Thymus (tissue), 14 donors: Measurements from ENCODE around the gene PCDHA6. TPM values are rescaled to one million over a fixed set of nuclear protein-coding genes. Genes with fewer than 3 reads are reported as not detected.
"Not testable (repeated sequence)": the region's sequence is repeated elsewhere in the genome, so short reads cannot be mapped to it uniquely, and the experiment has no call there.

Experiments
- DNase-seq, 9 donors: peaks; one replicate each; pipeline ENCODE4 v3.0.0-alpha.2; 2013; ENCODE audit warnings: low spot score in 9 of 9, low read depth in 6 of 9, missing footprints in 1 of 9
- H3K27ac ChIP-seq, 2 donors: one replicate each; pipeline ENCODE4 v1.5.1; 2013; ENCODE audit warnings: control low read depth in 1 of 2, low read depth in 1 of 2, low read length in 1 of 2, mild to moderate bottlenecking in 1 of 2, moderate library complexity in 1 of 2
- H3K27me3 ChIP-seq, 2 donors: one replicate each; pipeline ENCODE4 v1.5.1; 2013; ENCODE audit warnings: low read length in 1 of 2; ENCODE audit not compliant: control insufficient read depth in 2 of 2, insufficient read depth in 1 of 2
- H3K36me3 ChIP-seq, 2 donors: one replicate each; pipeline ENCODE4 v1.5.1; 2013; ENCODE audit warnings: low read length in 1 of 2, mild to moderate bottlenecking in 1 of 2, moderate library complexity in 1 of 2; ENCODE audit not compliant: control insufficient read depth in 2 of 2, insufficient read depth in 2 of 2
- H3K4me1 ChIP-seq, 2 donors: one replicate each; pipeline ENCODE4 v1.5.1; 2013; ENCODE audit warnings: low read length in 2 of 2; ENCODE audit not compliant: control insufficient read depth in 2 of 2, insufficient read depth in 2 of 2
- H3K4me3 ChIP-seq, 2 donors: one replicate each; pipeline ENCODE4 v1.5.1; 2013; ENCODE audit warnings: low read length in 2 of 2, control low read depth in 1 of 2, mild to moderate bottlenecking in 1 of 2
- H3K9me3 ChIP-seq, 2 donors: one replicate each; pipeline ENCODE4 v1.5.1; 2013; ENCODE audit warnings: low read length in 1 of 2, mild to moderate bottlenecking in 1 of 2; ENCODE audit not compliant: control insufficient read depth in 2 of 2, insufficient read depth in 1 of 2
- WGBS: extraction: QIAGEN DNeasy Blood & Tissue Kit; methylation state at CpG from one replicate; pipeline ENCODE4 v1.1.7; 2013; 5-methylcytosine and 5-hydroxymethylcytosine counted together
- long read RNA-seq, 10 donors: transcript quantifications; one replicate each; lab custom pipeline, GENCODE V29; 2026
- polyA plus RNA-seq: library from polyadenylated mRNA; stranded (reverse); fragments of 200-250 nt; gene quantifications from one replicate; pipeline ENCODE4 v1.2.3, GENCODE V29; 2013
- total RNA-seq: library from RNA; stranded (reverse); fragments of 120-200 nt; gene quantifications from one replicate; pipeline ENCODE4 v1.2.4, GENCODE V29; 2013
- donor health status: healthy.

The PCDHA6 gene, protein sequence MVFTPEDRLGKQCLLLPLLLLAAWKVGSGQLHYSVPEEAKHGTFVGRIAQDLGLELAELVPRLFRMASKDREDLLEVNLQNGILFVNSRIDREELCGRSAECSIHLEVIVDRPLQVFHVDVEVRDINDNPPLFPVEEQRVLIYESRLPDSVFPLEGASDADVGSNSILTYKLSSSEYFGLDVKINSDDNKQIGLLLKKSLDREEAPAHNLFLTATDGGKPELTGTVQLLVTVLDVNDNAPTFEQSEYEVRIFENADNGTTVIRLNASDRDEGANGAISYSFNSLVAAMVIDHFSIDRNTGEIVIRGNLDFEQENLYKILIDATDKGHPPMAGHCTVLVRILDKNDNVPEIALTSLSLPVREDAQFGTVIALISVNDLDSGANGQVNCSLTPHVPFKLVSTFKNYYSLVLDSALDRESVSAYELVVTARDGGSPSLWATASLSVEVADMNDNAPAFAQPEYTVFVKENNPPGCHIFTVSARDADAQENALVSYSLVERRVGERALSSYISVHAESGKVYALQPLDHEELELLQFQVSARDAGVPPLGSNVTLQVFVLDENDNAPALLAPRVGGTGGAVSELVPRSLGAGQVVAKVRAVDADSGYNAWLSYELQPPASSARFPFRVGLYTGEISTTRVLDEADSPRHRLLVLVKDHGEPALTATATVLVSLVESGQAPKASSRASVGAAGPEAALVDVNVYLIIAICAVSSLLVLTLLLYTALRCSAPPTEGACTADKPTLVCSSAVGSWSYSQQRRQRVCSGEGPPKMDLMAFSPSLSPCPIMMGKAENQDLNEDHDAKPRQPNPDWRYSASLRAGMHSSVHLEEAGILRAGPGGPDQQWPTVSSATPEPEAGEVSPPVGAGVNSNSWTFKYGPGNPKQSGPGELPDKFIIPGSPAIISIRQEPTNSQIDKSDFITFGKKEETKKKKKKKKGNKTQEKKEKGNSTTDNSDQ
- total RNA-seq (0.05 TPM), polyA plus RNA-seq (0.05 TPM)
- long read RNA-seq, donor 1: 0 reads
- long read RNA-seq, donor 2: 0 reads
- long read RNA-seq, donor 3: 0 reads
- long read RNA-seq, donor 4: 0 reads
- long read RNA-seq, donor 5: 0 reads
- long read RNA-seq, donor 6: 0 reads
- long read RNA-seq, donor 7: 0 reads
- long read RNA-seq, donor 8, partial matches to known transcripts: 0 of 1 reads
- long read RNA-seq, donor 8, other reads (novel, unspliced or antisense): 0 of 1 reads
- long read RNA-seq, donor 9: 0 reads
- long read RNA-seq, donor 10: 0 reads

GRCh38 chr5:140827704-140828361 lies at the start of gene PCDHA6:
PCDHA6 (plus strand) TSS chr5:140827960; CDS start chr5:140828092, 132 bp downstream.
- no peaks in the 10 kb centered on the region for H3K36me3 ChIP-seq
- H3K4me3 ChIP-seq: no peak within 1 kb of the TSS
- DNase-seq: no peak
- no peaks in the 10 kb centered on the region for H3K4me1 ChIP-seq
- H3K9me3 ChIP-seq: peaks cover 9 to 18% of the 10 kb centered on the region in 2 donors
- H3K27me3 ChIP-seq: peaks cover 0 to 7% of the 10 kb centered on the region in 2 donors
- 25% methylated on average over 27 of the region's 27 CpGs for WGBS
- H3K27ac ChIP-seq: no peak within 1 kb of the TSS

DNA sequence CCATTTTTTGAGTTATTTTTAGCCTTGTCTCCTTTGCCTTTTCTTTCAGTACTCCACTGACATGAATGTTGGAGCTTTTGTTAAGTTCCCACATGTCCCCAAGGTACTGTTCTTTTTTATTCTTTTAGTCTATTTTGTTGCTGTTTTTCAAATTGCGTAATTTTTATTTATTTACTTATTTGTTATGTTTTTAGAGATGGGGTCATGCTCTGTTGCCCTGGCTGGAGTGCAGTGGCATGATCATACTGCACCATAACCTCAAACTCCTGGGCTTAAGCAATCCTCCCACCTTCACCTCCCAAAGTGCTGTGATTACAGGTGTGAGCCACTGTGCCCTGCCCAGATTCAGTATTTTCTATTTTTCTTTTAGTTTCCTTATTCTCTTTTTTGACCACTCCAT lies 47.2 kb upstream of the PCDHA6 start:
- Histone ChIP-seq H3K36me3 (no peaks in the 10 kb centered on the region), H3K4me1 (no peaks in the 10 kb centered on the region), H3K4me3 (no peak overlapping the region), H3K9me3 (peaks cover 3 to 22% of the 10 kb centered on the region in 2 donors), H3K27ac (no peak overlapping the region), H3K27me3 (no peaks in the 10 kb centered on the region)
- DNase-seq: no peak
- 98% methylated on average over 1 of the region's 1 CpG for WGBS

DNA sequence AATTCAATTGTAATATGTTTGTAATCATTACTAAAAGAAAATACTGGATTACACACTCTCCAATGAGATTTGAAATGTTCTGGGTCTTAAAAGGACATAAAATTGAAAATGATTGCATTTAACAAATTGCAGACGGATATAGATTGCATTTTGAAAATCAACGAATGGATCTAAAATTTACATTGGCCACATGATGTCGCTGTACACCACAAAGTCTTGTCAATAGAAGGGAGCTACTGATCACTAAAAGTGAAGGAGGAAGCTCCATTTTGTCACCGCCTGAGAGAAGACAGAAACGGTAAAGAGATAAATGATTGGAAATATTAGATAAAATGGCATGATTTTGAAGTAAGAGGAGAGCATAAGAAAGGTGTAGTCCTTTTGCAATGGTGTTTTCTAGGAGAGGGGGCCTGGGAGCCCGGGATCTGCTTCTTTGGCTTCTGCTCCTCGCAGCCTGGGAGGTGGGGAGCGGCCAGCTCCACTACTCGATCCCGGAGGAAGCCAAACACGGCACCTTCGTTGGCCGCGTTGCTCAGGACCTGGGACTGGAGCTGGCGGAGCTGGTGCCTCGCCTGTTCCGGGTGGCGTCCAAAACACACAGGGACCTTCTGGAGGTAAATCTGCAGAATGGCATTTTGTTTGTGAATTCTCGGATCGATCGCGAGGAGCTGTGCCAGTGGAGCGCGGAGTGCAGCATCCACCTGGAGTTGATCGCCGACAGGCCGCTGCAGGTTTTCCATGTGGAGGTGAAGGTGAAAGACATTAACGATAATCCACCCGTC lies 41.7 kb upstream of the PCDHA6 start, which contains the start of gene PCDHA1:
PCDHA1 (plus strand) TSS at position 236 of the 782 bp plus-strand sequence.
- no peaks in the 10 kb centered on the region for H3K4me1 ChIP-seq
- no peaks in the 10 kb centered on the region for H3K36me3 ChIP-seq
- H3K27me3 ChIP-seq: peaks cover 0 to 13% of the 10 kb centered on the region in 2 donors
- H3K27ac ChIP-seq: no peak within 1 kb of the TSS
- H3K9me3 ChIP-seq: peaks cover 8 to 37% of the 10 kb centered on the region in 2 donors
- WGBS: 29% methylated on average over 29 of the region's 29 CpGs
- no peak for DNase-seq
- H3K4me3 ChIP-seq: no peak within 1 kb of the TSS

- Histone ChIP-seq H3K9me3 (peaks cover 8 to 34% of the 10 kb centered on the region in 2 donors), H3K27me3 (peaks cover 0 to 13% of the 10 kb centered on the region in 2 donors)
- not testable (repeated sequence) for H3K4me1 ChIP-seq, DNase-seq, H3K27ac ChIP-seq, H3K4me3 ChIP-seq, H3K36me3 ChIP-seq
- WGBS: 60% methylated on average over 44 of the region's 44 CpGs
Measured at GRCh38 chr5:140787422-140787821, 40.3 kb upstream of the PCDHA6 start.

DNA sequence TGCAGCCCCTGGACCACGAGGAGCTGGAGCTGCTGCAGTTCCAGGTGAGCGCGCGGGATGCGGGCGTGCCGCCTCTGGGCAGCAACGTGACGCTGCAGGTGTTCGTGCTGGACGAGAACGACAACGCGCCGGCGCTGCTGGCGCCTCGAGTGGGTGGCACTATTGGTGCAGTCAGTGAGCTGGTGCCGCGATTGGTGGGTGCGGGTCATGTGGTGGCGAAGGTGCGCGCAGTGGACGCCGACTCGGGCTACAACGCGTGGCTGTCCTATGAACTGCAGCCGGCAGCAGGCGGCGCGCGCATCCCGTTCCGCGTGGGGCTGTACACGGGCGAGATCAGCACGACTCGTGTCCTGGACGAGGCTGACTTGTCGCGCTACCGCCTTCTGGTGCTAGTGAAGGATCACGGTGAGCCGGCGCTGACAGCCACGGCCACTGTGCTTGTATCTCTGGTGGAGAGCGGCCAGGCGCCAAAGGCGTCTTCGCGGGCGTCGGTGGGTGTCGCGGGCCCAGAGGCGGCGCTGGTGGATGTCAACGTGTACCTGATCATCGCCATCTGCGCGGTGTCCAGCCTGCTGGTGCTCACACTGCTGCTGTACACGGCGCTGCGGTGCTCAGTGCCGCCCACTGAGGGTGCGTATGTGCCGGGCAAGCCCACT lies 39.8 kb upstream of the PCDHA6 start:
- H3K36me3 ChIP-seq, H3K27ac ChIP-seq, DNase-seq, H3K4me1 ChIP-seq, H3K4me3 ChIP-seq: not testable (repeated sequence)
- Histone ChIP-seq H3K27me3 (peaks cover 0 to 13% of the 10 kb centered on the region in 2 donors), H3K9me3 (peaks cover 8 to 28% of the 10 kb centered on the region in 2 donors)
- WGBS: 57% methylated on average over 70 of the region's 70 CpGs

- no peak for DNase-seq
- H3K27ac ChIP-seq: no peak overlapping the region
- no peaks in the 10 kb centered on the region for H3K4me1 ChIP-seq
- H3K4me3 ChIP-seq: no peak overlapping the region
- H3K9me3 ChIP-seq: peaks cover 11 to 30% of the 10 kb centered on the region in 2 donors
- H3K36me3 ChIP-seq: no peaks in the 10 kb centered on the region
- WGBS: 44% methylated on average over 2 of the region's 2 CpGs
- H3K27me3 ChIP-seq: peaks cover 0 to 18% of the 10 kb centered on the region in 2 donors
Measured at GRCh38 chr5:140791089-140791488, 36.7 kb upstream of the PCDHA6 start.

DNA sequence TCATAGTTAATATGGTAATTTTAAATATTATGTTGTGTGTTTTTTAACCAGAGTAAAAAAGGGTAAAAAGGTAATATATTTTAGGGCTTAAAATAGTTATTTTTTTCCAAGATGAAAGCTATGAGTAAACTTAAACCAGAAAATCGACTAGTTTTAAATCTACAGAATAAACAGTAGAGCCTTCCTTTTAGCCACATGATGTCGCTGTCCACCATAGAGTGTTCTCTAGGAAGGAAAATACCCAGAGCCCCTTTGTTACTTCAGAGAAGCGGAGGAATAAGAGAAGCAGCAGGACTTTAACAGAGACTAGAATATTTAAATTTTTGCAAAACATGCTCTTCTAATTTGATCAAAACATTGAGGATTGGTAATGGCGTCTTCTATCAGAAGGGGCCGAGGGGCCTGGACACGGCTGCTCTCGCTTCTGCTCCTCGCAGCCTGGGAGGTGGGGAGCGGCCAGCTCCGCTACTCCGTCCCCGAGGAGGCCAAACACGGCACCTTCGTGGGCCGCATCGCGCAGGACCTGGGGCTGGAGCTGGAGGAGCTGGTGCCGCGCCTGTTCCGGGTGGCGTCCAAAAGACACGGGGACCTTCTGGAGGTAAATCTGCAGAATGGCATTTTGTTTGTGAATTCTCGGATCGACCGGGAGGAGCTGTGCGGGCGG lies 33.0 kb upstream of the PCDHA6 start, which contains the start of gene PCDHA2:
PCDHA2 (plus strand) TSS at position 258 of the 664 bp plus-strand sequence.
- WGBS: 28% methylated on average over 27 of the region's 27 CpGs
- Histone ChIP-seq H3K4me1 (no peaks in the 10 kb centered on the region), H3K9me3 (peaks cover 8 to 19% of the 10 kb centered on the region in 2 donors), H3K36me3 (no peaks in the 10 kb centered on the region), H3K27me3 (peaks cover 0 to 6% of the 10 kb centered on the region in 2 donors), H3K4me3 (no peak within 1 kb of the TSS), H3K27ac (no peak within 1 kb of the TSS)
- no peak for DNase-seq
